Measurements from ENCODE around the gene TBC1D16. TPM values are rescaled to one million over a fixed set of nuclear protein-coding genes. Genes with fewer than 3 reads are reported as not detected.
A peak's percentile ranks its signal among the peaks of the same experiment; 100 is the strongest.

The TBC1D16 gene
- total and polyA plus RNA-seq, 12 donors, result 4.8 to 23.3 (median 17.0) TPM

GRCh38 chr17:79892457-79893241 is 143.0 kb downstream of the TBC1D16 start:
- no peaks in the 10 kb centered on the region for H3K36me3 ChIP-seq
- intact Hi-C loops (cut with DNase I), result no loop called here
- H3K9me3 ChIP-seq, result no peaks in the 10 kb centered on the region
- H3K27me3 ChIP-seq, result peaks cover 0 to 39% (median 24%) of the 10 kb centered on the region in 7 donors
- DNase-seq, result peak; percentile 31 to 44
- no peak overlapping the region for H3K27ac ChIP-seq
- peak in 1 of 8 donors; percentile 61 for ATAC-seq
- TF ChIP-seq, protein P1, sequence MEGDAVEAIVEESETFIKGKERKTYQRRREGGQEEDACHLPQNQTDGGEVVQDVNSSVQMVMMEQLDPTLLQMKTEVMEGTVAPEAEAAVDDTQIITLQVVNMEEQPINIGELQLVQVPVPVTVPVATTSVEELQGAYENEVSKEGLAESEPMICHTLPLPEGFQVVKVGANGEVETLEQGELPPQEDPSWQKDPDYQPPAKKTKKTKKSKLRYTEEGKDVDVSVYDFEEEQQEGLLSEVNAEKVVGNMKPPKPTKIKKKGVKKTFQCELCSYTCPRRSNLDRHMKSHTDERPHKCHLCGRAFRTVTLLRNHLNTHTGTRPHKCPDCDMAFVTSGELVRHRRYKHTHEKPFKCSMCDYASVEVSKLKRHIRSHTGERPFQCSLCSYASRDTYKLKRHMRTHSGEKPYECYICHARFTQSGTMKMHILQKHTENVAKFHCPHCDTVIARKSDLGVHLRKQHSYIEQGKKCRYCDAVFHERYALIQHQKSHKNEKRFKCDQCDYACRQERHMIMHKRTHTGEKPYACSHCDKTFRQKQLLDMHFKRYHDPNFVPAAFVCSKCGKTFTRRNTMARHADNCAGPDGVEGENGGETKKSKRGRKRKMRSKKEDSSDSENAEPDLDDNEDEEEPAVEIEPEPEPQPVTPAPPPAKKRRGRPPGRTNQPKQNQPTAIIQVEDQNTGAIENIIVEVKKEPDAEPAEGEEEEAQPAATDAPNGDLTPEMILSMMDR (IDR thresholded peaks at IDR 0.05), result no peak
- 76 to 77% methylated on average over 11 of the region's 11 CpGs for WGBS, 2 donors
- H3K4me1 ChIP-seq, result peaks cover 2 to 20% (median 18%) of the 10 kb centered on the region in 9 donors
- H3K4me3 ChIP-seq, result no peak overlapping the region

- H3K36me3 ChIP-seq, result no peaks in the 10 kb centered on the region
Measured at GRCh38 chr17:79891113-79891730, 144.4 kb downstream of the TBC1D16 start.

DNA sequence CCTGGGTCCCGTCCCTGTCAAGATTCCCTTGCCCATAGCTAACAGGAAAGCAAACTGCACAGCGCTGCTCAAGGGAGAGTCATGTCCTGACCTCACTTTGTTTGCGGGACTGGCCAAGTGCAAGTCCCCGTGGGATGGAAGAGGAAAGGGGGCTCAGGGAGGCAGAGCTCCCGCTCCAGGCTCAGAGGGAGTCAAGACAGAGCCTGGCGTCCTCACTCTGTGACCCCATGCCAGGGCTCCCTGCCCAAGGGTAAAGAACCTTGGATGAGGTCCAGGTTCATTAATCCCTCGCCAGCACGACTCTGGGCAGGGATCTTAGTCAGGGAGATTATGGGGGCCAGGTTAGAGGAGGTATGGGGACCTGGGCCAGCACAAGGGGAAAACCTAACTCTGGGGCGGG is 145.0 kb downstream of the TBC1D16 start:
- peak in 7 of 8 donors; percentile 24 to 62 (median 39) for ATAC-seq
- 25 to 30% methylated on average over 9 of the region's 9 CpGs for WGBS, 2 donors

More at GRCh38 chr17:79891113-79891730, 144.4 kb downstream of the TBC1D16 start:
- Histone ChIP-seq H3K4me1 (peaks cover 2 to 20% (median 18%) of the 10 kb centered on the region in 9 donors), H3K27me3 (peaks cover 0 to 47% (median 37%) of the 10 kb centered on the region in 7 donors), H3K4me3 (no peak overlapping the region), H3K9me3 (no peaks in the 10 kb centered on the region), H3K27ac (no peak overlapping the region)
- 74 to 80% methylated on average over 16 of the region's 16 CpGs for WGBS, 2 donors
- DNase-seq (no peak), ATAC-seq (no peak)
- intact Hi-C loops (cut with DNase I), result no loop called here
- TF ChIP-seq, protein P1 (IDR thresholded peaks at IDR 0.05), result no peak

More for the DNA sequence above, 145.0 kb downstream of the TBC1D16 start:
- Histone ChIP-seq H3K27me3 (peaks cover 0 to 52% (median 42%) of the 10 kb centered on the region in 7 donors), H3K4me3 (no peak overlapping the region), H3K9me3 (no peaks in the 10 kb centered on the region), H3K4me1 (peaks cover 2 to 20% (median 18%) of the 10 kb centered on the region in 9 donors), H3K27ac (no peak overlapping the region), H3K36me3 (no peaks in the 10 kb centered on the region)
- TF ChIP-seq, protein P1 (IDR thresholded peaks at IDR 0.05), result no peak
- intact Hi-C loops (cut with DNase I), result no loop called here
- no peak for DNase-seq
